Breast epithelium (tissue), 3 donors: ENCODE results near the gene OTOF.

ENCODE experiments used
- POLR2A ChIP-seq: fragments of 450-650 bp; IDR thresholded peaks from one replicate; pipeline ENCODE4 v1.6.1; 2016; ENCODE audit warnings: antibody characterized with exemption, mild to moderate bottlenecking, moderate library complexity
- POLR2AphosphoS5 ChIP-seq, 3 donors: sonication (generic); formaldehyde crosslinking; IDR thresholded peaks; one replicate each; pipeline ENCODE4 v1.6.1; 2017; ENCODE audit warnings: antibody characterized with exemption in 3 of 3
- TF ChIP-seq, protein P1 (sequence below), 3 donors: fragments of 450-650 bp; IDR thresholded peaks; one replicate each; pipeline ENCODE4 v1.5.1; 2016 to 2017; ENCODE audit warnings: antibody characterized with exemption in 3 of 3, mild to moderate bottlenecking in 3 of 3, moderate library complexity in 3 of 3

DNA sequence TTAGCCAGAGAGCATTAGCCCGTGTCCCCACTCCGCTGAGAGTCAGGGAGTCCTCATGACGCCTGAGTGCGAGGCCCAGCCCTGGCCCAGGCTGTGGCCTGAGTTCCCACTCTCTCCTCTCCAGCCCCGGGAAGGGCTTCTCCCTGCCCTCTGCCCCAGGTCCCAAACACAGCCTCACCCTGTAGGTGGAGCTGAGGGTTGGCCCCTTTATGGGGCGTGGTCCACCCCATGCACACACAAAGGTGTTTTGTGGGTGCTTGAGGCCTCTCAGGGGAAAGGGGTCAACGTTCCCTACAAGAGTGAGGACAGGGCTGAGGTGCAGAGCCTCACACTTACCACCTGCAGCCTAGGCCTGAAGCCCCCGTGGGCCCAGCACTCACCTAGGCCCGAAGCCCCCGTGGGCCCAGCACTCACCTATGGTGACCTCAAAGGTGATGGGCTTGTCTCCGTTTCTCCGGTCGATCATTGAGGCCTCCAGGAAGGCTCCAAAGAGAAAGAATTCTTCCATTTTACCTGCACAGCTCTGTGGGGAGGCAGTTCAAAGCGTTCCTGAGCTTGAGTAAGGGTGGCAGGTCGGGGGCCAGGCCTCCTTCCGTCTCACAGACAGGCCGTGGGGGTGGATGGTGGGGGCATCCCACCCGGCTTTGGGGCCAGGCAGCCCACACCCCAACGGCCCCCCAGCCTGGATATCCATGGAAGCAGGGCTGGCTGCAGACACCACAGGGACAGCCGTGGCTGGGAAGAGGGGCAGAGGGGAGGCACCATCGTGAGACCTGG lies 2.1 kb upstream of the OTOF start:
- TF ChIP-seq, protein P1, sequence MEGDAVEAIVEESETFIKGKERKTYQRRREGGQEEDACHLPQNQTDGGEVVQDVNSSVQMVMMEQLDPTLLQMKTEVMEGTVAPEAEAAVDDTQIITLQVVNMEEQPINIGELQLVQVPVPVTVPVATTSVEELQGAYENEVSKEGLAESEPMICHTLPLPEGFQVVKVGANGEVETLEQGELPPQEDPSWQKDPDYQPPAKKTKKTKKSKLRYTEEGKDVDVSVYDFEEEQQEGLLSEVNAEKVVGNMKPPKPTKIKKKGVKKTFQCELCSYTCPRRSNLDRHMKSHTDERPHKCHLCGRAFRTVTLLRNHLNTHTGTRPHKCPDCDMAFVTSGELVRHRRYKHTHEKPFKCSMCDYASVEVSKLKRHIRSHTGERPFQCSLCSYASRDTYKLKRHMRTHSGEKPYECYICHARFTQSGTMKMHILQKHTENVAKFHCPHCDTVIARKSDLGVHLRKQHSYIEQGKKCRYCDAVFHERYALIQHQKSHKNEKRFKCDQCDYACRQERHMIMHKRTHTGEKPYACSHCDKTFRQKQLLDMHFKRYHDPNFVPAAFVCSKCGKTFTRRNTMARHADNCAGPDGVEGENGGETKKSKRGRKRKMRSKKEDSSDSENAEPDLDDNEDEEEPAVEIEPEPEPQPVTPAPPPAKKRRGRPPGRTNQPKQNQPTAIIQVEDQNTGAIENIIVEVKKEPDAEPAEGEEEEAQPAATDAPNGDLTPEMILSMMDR (IDR thresholded peaks at IDR 0.05), result no peak
- TF ChIP-seq POLR2AphosphoS5 (IDR thresholded peaks at IDR 0.05), result no peak
- TF ChIP-seq POLR2A, result no peak
